SK-N-MC (cell line): Measurements from ENCODE around the gene VIPR2.

ENCODE experiments used
- EZH2 ChIP-seq: fragments of 200-600 bp; sonication (generic); IDR thresholded peaks from one replicate; pipeline ENCODE4 v1.6.1; 2017; ENCODE audit warnings: antibody characterized with exemption
- POLR2AphosphoS5 ChIP-seq: IDR thresholded peaks from 2 replicates; pipeline ENCODE4 v1.6.1; 2012; ENCODE audit warnings: mild to moderate bottlenecking, low read depth, low read length, borderline replicate concordance

DNA sequence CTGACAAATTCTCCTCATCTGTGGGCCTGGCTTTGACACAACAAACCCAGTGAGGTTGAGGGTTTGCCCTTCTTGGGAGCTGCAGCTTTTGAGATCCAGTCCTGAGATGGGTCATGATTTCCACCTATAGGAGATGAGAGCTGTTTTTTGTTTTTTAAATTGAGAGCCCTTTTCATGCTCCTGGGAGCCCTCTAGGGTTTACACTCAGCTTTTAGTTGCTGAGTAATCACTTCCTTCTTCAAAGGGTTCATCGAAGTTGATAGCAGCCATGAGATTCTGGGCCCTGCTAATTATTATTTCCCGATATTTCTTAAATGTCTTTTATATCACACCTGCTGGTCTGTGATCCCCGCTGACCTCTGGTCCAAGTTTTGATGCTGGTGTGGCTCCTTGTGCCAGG, 47.3 kb upstream of the VIPR2 start:
- TF ChIP-seq EZH2 (no peak), POLR2AphosphoS5 (no peak)
